Loucy (cell line): ENCODE measurements around the gene VPS4B.

Experiments used
- H2AFZ ChIP-seq: fragments of 200-600 bp; sonication (generic); 2 replicates; pipeline ENCODE4 v1.6.0; 2016; ENCODE audit warnings: antibody characterized with exemption, mild to moderate bottlenecking, low read length, moderate library complexity
- H3F3A ChIP-seq: fragments of 200-600 bp; 2 replicates; pipeline ENCODE4 v1.6.0; 2016; ENCODE audit warnings: antibody characterized with exemption, low read depth, mild to moderate bottlenecking
- H3K27me3 ChIP-seq: fragments of 200-600 bp; sonication (generic); 2 replicates; pipeline ENCODE4 v1.6.1; 2014; ENCODE audit warnings: low read length, mild to moderate bottlenecking; ENCODE audit not compliant: insufficient read depth, poor library complexity, severe bottlenecking
- H3K36me3 ChIP-seq: fragments of 200-600 bp; sonication (generic); 2 replicates; pipeline ENCODE4 v1.6.1; 2016; ENCODE audit warnings: low read length; ENCODE audit not compliant: insufficient read depth
- H3K4me1 ChIP-seq: fragments of 200-600 bp; sonication (generic); 2 replicates; pipeline ENCODE4 v1.5.1; 2014; ENCODE audit warnings: low read length, mild to moderate bottlenecking; ENCODE audit not compliant: insufficient read depth, poor library complexity, severe bottlenecking
- H3K4me2 ChIP-seq: fragments of 200-600 bp; sonication (generic); 2 replicates; pipeline ENCODE4 v1.6.0; 2014; ENCODE audit warnings: antibody characterized with exemption, low read length, low read depth, mild to moderate bottlenecking; ENCODE audit not compliant: poor library complexity, severe bottlenecking
- H3K4me3 ChIP-seq: fragments of 200-600 bp; sonication (generic); 2 replicates; pipeline ENCODE4 v1.5.1; 2014; ENCODE audit warnings: low read length, mild to moderate bottlenecking, mixed read lengths; ENCODE audit not compliant: poor library complexity, severe bottlenecking
- H3K79me2 ChIP-seq: fragments of 200-600 bp; sonication (generic); 2 replicates; pipeline ENCODE4 v1.6.1; 2014; ENCODE audit warnings: low read length; ENCODE audit not compliant: insufficient read depth
- H3K9ac ChIP-seq: fragments of 200-600 bp; sonication (generic); 2 replicates; pipeline ENCODE4 v1.6.0; 2014; ENCODE audit warnings: mild to moderate bottlenecking, low read depth, low read length, moderate library complexity; ENCODE audit not compliant: poor library complexity, severe bottlenecking
- H3K9me2 ChIP-seq: fragments of 200-600 bp; sonication (generic); replicated peaks from 2 replicates; pipeline ENCODE4 v1.6.1; 2016; ENCODE audit warnings: low read depth, low read length, mixed read lengths
- H3K9me3 ChIP-seq: fragments of 200-600 bp; sonication (generic); 2 replicates; pipeline ENCODE4 v1.6.1; 2014; ENCODE audit warnings: mild to moderate bottlenecking, antibody characterized with exemption, low read length, low read depth; ENCODE audit not compliant: insufficient read depth
- H4K20me1 ChIP-seq: fragments of 200-600 bp; sonication (generic); 2 replicates; pipeline ENCODE4 v1.6.0; 2014; ENCODE audit warnings: antibody characterized with exemption, low read length, mild to moderate bottlenecking; ENCODE audit not compliant: insufficient read depth, poor library complexity, severe bottlenecking
- CTCF ChIP-seq: fragments of 200-600 bp; sonication (generic); conservative IDR thresholded peaks from 2 replicates; pipeline ENCODE4 v1.5.1; 2014; ENCODE audit warnings: mild to moderate bottlenecking, antibody characterized with exemption, low read length
- EZH2phosphoT487 ChIP-seq: fragments of 200-600 bp; IDR thresholded peaks from 2 replicates; pipeline ENCODE4 v1.6.1; 2018; ENCODE audit warnings: antibody characterized with exemption, mild to moderate bottlenecking, moderate library complexity, borderline replicate concordance

The VPS4B gene

GRCh38 chr18:63378919-63379638 is 43.2 kb downstream of the VPS4B start:
- Histone ChIP-seq H3K36me3 (no peaks in the 10 kb centered on the region), H3K4me2 (no peak overlapping the region), H3K9me3 (no peaks in the 10 kb centered on the region), H3K9ac (no peak overlapping the region), H3K79me2 (no peaks in the 10 kb centered on the region), H3K4me1 (no peaks in the 10 kb centered on the region), H4K20me1 (no peaks in the 10 kb centered on the region), H3K27me3 (no peaks in the 10 kb centered on the region), H3K9me2 (no peaks in the 10 kb centered on the region), H2AFZ (no peak overlapping the region; the same call in 1 of the 2 replicates), H3F3A (no peaks in the 10 kb centered on the region), H3K4me3 (no peak overlapping the region)
- TF ChIP-seq EZH2phosphoT487 (no peak), CTCF (no peak)

GRCh38 chr18:63377275-63377980 is 44.8 kb downstream of the VPS4B start:
- Histone ChIP-seq H3K4me1 (no peaks in the 10 kb centered on the region), H3K9ac (no peak overlapping the region), H3K4me3 (no peak overlapping the region), H3K27me3 (no peaks in the 10 kb centered on the region), H3K9me3 (no peaks in the 10 kb centered on the region), H4K20me1 (no peaks in the 10 kb centered on the region), H2AFZ (no peak overlapping the region), H3F3A (no peaks in the 10 kb centered on the region), H3K36me3 (no peaks in the 10 kb centered on the region), H3K9me2 (no peaks in the 10 kb centered on the region), H3K79me2 (no peaks in the 10 kb centered on the region), H3K4me2 (no peak overlapping the region)
- TF ChIP-seq CTCF (no peak), EZH2phosphoT487 (no peak)

GRCh38 chr18:63376538-63376937 is 45.7 kb downstream of the VPS4B start:
- TF ChIP-seq EZH2phosphoT487 (no peak), CTCF (no peak)
- Histone ChIP-seq H2AFZ (no peak overlapping the region), H4K20me1 (no peaks in the 10 kb centered on the region), H3K4me2 (no peak overlapping the region), H3K79me2 (no peaks in the 10 kb centered on the region), H3K36me3 (no peaks in the 10 kb centered on the region), H3K27me3 (no peaks in the 10 kb centered on the region), H3K9me3 (no peaks in the 10 kb centered on the region), H3K9me2 (no peaks in the 10 kb centered on the region), H3K4me3 (no peak overlapping the region), H3K9ac (no peak overlapping the region), H3K4me1 (no peaks in the 10 kb centered on the region), H3F3A (no peaks in the 10 kb centered on the region)
